GM18907 (cell line): Measurements from ENCODE around the gene SPRED1.
"Not testable (repeated sequence)": the region's sequence is repeated elsewhere in the genome, so short reads cannot be mapped to it uniquely, and the experiment has no call there.

Experiments
- ATAC-seq: cut with Tn5 transposase; IDR thresholded peaks from one replicate; pipeline ENCODE4 v1.9.1; 2021; ENCODE audit warnings: mild to moderate bottlenecking, moderate library complexity; ENCODE audit not compliant: unreplicated experiment

SPRED1 gene

GRCh38 chr15:38275959-38276358, 23.3 kb downstream of the SPRED1 start:
- ATAC-seq, result no peak

- not testable (repeated sequence) for ATAC-seq
Measured at GRCh38 chr15:38277281-38277680, 24.6 kb downstream of the SPRED1 start.

DNA sequence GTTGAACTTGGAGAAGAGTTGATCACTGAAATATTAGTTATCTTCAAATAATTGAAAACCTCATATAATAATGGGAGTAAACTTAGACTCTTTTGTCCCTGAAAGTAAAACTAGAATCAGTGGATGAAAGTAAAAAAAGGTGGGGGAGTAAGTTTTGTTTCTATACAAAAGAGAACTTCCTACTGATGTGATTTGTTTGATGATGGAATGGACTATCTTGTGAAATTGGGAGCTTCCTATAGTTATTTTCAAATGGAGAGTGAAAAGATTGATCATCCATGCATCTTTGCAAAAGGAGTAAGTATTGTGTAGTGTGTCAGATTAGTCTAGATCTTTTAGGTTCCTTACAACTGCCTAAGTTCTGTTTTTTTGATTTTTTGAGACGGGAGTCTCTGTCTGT, 28.4 kb downstream of the SPRED1 start:
- ATAC-seq, result no peak

DNA sequence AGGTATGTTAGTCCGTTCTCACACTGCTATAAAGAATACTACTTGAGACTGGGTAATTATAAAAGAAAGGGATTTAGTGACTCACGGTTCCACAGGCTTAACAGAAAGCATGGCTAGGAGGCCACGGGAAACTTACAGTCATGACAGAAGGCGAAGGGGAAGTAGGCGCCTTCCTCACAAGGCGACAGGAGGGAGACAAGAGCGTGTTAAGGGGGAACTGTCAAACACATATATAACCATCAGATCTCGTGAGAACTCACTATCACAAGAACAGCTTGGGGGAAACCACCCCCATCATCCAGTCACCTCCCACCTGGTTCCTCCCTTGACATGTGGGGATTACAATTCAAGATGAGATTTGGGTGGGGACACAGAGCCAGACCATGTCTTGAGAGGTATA, 30.4 kb downstream of the SPRED1 start:
- ATAC-seq, result no peak

DNA sequence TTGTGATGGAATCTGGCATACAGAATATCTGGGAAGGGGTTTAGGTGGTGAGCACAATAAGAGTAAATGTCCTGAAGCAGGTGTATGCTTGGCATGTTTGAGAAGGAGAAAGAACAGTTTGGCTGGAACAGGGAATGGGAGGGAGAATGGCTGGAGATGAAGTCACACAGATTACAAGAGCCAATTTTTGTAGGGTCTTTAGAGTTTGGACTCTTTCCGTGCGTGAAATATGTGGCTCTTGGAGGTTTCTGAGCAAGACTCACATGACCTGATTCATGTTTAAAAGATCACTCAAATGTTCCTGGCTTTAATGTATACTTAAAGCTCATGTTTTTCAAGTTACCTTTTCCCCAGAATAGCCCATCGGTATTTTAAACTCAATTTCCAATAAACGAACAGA, 32.8 kb downstream of the SPRED1 start:
- ATAC-seq, result no peak

GRCh38 chr15:38294126-38294525, 41.5 kb downstream of the SPRED1 start:
- ATAC-seq, result no peak

GRCh38 chr15:38297623-38298388, 45.2 kb downstream of the SPRED1 start:
- ATAC-seq, result peak; percentile 74

DNA sequence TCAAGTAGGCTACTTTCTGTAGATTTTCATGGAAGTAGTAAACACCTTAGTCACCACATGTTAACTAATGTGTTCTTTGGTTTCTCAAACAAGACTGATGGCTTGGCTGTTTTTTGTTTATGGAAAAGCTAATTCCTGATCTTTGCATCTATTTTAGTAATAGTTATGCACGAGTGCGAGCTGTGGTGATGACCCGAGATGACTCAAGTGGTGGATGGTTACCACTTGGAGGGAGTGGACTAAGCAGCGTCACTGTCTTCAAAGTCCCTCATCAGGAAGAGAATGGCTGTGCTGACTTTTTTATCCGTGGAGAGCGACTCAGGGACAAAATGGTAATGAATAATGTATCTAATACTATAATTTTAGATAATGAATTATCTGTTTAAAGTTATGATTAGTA, 46.6 kb downstream of the SPRED1 start:
- ATAC-seq, result no peak

DNA sequence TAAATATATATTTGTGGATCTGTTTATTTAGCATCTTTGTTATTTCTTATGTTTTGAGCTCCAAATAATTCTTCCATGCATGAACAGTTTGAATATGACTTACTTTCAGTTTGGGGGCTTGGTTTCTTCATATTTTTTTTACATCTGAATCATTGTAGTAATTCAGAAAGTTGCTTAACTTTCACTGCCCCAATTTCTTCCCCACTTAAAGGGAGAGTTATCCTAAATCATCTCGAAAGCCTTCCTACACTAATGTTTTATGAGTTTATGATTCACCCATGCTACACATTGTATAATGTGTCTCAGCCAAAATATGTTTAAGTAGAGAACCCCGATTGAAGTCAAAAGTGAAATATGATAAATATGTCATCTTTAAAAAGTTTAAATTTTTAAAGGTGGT, 47.8 kb downstream of the SPRED1 start:
- ATAC-seq, result no peak

DNA sequence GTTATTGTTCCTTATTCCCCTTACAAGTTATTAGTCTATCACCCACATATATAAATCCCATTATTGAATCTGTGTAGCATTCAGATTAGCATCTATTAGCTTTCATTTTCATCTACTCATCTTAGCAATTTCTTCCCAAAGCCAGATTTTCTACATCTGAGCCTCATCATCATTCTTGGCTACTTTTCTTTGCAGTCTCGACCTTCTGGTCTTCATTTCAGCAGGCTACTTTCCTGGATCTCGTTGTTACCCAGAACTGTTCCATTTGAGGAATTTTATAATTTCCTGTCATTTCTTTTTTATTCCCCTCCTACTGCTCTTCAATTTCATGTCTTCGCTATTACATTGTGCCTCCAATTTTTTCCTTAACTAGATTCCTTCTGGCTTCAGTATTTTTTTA, 51.8 kb downstream of the SPRED1 start:
- ATAC-seq, result no peak

DNA sequence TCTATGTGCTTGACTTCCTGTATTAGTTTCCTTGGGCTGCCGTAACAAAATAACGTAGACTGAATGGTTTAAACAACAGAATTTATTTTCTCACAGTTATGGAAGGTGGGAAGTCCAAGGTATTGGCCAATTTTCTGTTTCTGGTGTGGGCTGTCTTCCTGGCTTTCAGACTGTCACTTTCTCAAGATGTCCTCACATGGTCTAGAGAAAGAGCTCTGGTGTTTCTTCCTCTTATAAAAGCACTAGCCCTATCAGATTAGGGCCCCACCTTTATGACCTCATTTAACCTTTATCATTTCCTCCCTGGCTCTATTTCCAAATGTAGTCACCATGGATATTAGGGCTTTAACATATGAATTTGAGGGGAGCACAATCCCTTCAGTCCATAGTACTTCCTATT, 54.6 kb downstream of the SPRED1 start:
- no peak for ATAC-seq

DNA sequence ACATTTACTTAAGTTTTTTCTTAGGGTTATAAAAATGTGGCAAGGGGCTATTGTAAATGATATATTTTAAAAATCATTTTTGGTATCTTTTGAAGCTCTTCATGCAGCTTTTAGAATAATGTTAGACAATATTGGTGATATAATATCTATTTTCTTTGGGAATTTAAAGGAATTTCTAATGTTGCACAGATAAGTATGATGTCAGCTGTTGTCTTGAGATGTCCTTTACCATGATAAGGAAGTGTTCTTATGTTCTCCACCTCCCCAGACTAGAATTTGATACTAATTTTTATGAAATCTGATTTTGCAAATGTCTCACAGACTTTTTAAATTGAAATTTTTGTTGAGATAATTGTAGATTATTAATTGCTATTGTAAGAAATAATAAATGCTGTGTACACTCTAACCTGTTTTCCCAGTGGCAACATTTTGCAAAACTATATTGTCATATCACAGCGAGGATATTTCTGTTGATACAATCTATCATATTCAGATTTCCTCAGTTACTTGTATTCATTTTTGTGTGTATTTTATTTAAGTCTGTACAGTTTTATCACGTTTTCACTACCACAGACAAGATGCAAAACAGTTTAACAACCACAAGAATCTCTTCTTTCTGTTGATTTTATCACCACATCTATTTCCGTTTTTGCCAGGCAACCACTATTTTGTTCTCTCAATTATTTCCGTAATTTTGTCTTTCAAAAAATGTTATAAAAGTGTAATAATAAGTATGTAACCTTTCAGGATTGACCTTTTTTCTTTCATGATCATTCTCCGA, 55.4 kb downstream of the SPRED1 start:
- no peak for ATAC-seq

- peak; percentile 68 for ATAC-seq
Measured at GRCh38 chr15:38308797-38309196, 56.2 kb downstream of the SPRED1 start.

DNA sequence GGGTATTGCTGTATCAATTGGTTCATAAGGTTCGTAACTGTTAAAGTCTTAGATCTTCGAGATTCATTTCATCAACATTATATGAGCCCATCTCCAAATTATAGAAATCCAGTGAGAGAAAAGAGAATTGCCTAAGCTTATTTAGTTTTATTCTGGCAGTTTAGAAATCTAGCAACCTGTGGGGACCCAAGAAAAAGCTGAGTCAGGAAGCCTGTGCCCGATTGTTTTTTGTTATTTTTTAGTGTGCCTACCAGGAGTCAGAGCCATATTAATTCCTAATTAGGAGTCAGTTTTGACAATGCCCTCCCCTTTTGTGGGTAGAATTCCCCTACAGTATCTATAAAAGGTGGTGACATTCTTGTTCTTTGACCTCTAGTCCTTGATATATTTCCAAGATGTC, 59.6 kb downstream of the SPRED1 start:
- no peak for ATAC-seq

GRCh38 chr15:38316311-38316710, 63.7 kb downstream of the SPRED1 start:
- ATAC-seq, result no peak

- no peak for ATAC-seq
Measured at GRCh38 chr15:38320181-38320580, 67.5 kb downstream of the SPRED1 start.

DNA sequence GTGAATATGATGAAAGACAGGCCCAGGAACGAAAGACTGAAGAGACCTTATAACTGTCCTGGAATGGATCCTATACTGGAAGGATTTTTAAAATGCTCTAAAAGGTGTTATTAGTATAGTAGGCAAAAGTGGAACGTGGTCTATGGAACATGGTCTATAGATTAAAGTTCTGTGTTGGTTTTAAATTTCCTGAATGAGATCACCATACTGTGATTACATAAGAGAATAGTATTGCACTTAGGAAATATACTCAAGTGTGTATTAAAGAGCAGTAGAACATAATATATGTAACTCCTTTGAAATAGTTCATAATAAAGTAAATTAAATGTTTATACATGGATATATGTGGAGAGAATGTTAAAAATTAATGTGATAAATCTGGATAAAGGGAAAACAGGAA, 68.2 kb downstream of the SPRED1 start:
- ATAC-seq, result no peak

GRCh38 chr15:38323895-38324294, 71.3 kb downstream of the SPRED1 start:
- no peak for ATAC-seq

DNA sequence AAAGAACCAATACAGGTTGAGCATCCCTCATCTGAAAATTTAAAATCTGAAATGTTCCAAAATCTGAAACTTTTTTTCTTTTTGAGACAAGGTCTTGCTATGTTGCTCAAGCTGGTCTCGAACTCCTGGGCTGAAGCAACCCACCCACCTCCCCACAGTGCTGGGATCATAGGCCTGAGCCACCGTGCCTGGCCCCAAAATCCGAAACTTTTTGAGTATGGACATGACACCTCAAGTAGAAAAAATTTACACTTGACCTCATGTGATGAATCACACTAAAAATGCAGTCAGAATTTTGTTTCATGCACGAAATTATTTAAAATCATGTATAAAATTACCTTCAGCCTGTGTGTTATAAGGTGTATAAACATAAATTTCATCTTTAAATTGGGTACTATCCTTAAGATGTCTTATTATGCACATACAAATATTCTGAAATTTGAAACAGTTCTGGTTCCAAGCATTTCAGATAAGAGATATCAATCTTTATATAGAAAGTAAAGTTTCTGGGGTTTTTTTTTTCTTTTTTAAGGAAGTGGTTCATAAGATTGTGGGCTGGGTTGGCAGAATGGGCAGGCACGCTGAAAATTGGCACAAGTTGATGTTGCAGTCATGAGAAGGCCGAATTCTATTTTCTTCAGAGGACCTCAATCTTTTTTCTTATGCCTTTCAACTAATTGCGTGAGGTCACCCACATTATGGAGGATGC, 72.5 kb downstream of the SPRED1 start:
- ATAC-seq, result no peak

- no peak for ATAC-seq
Measured at GRCh38 chr15:38325648-38325990, 73.0 kb downstream of the SPRED1 start.

GRCh38 chr15:38332711-38333110, 80.1 kb downstream of the SPRED1 start:
- ATAC-seq, result no peak

GRCh38 chr15:38335116-38335515, 82.5 kb downstream of the SPRED1 start:
- ATAC-seq, result no peak
